ENCODE measurements around the gene TRIM38.
"Not testable (repeated sequence)": the region's sequence is repeated elsewhere in the genome, so short reads cannot be mapped to it uniquely, and the experiment has no call there.

Gene TRIM38

DNA sequence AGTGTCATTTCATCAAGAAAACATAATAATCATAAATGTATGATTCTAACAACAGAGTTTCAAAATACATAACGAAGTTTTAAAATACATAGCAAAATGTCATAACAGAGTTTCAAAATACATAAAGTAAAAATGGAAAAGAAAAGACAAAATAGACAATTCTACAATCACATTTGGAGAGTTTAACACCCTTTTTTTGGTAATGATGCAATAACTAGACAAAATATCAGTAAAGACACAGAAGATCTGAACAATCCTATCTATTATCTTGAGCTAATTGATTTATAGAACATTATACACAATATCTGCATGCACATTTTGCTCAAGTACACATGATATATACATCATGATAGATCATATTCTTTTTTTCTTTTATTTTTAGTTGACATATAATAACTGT is 18.7 kb upstream of the TRIM38 start:
- H3K27me3 ChIP-seq (ENCODE audit: insufficient read depth, insufficient read length): no peaks in the 10 kb centered on the region
- peaks cover 9% of the 10 kb centered on the region; the same call in 1 of the 2 replicates for H3K9me3 ChIP-seq (ENCODE audit: insufficient read depth, low read length)
- H3K36me3 ChIP-seq (ENCODE audit: insufficient read depth, insufficient read length, low read length): no peaks in the 10 kb centered on the region
- H3K4me3 ChIP-seq (ENCODE audit: insufficient read length, low read depth): no peak overlapping the region
- no peak overlapping the region for H3K9ac ChIP-seq (ENCODE audit: insufficient read length, low read depth)
- TF ChIP-seq YY1 (IDR thresholded peaks at IDR 0.05; ENCODE audit: insufficient read depth, insufficient read length) (no peak), SUZ12 (IDR thresholded peaks at IDR 0.05; ENCODE audit: extremely low read depth, insufficient read depth, insufficient read length) (no peak), ZNF274 (IDR thresholded peaks at IDR 0.05; ENCODE audit: low read depth, low read length) (no peak)
- no peak for DNase-seq (ENCODE audit: low read depth, low spot score)
- no peaks in the 10 kb centered on the region for H3K4me1 ChIP-seq (ENCODE audit: insufficient read depth, insufficient read length)

- H3K4me3 ChIP-seq (ENCODE audit: insufficient read length, low read depth): no peak overlapping the region
These were observed 17.7 kb upstream of the TRIM38 start for GRCh38 chr6:25944688-25945574.

GRCh38 chr6:25945738-25946137 is 16.9 kb upstream of the TRIM38 start:
- H3K36me3 ChIP-seq (ENCODE audit: insufficient read depth, insufficient read length, low read length); H3K9ac ChIP-seq (ENCODE audit: insufficient read length, low read depth); H3K27me3 ChIP-seq (ENCODE audit: insufficient read depth, insufficient read length); DNase-seq (ENCODE audit: low read depth, low spot score); H3K4me1 ChIP-seq (ENCODE audit: insufficient read depth, insufficient read length); H3K4me3 ChIP-seq (ENCODE audit: insufficient read length, low read depth); H3K9me3 ChIP-seq (ENCODE audit: insufficient read depth, low read length): not testable (repeated sequence)

More at GRCh38 chr6:25944688-25945574, 17.7 kb upstream of the TRIM38 start:
- Histone ChIP-seq H3K9ac (ENCODE audit: insufficient read length, low read depth) (no peak overlapping the region), H3K4me1 (ENCODE audit: insufficient read depth, insufficient read length) (no peaks in the 10 kb centered on the region), H3K36me3 (ENCODE audit: insufficient read depth, insufficient read length, low read length) (no peaks in the 10 kb centered on the region), H3K9me3 (ENCODE audit: insufficient read depth, low read length) (peaks cover 9% of the 10 kb centered on the region; the same call in 1 of the 2 replicates), H3K27me3 (ENCODE audit: insufficient read depth, insufficient read length) (no peaks in the 10 kb centered on the region)
- no peak for DNase-seq (ENCODE audit: low read depth, low spot score)
- no peak for TF ChIP-seq YY1 (IDR thresholded peaks at IDR 0.05; ENCODE audit: insufficient read depth, insufficient read length)
- TF ChIP-seq ZNF274 (IDR thresholded peaks at IDR 0.05; ENCODE audit: low read depth, low read length): no peak
- TF ChIP-seq SUZ12 (IDR thresholded peaks at IDR 0.05; ENCODE audit: extremely low read depth, insufficient read depth, insufficient read length): no peak

DNA sequence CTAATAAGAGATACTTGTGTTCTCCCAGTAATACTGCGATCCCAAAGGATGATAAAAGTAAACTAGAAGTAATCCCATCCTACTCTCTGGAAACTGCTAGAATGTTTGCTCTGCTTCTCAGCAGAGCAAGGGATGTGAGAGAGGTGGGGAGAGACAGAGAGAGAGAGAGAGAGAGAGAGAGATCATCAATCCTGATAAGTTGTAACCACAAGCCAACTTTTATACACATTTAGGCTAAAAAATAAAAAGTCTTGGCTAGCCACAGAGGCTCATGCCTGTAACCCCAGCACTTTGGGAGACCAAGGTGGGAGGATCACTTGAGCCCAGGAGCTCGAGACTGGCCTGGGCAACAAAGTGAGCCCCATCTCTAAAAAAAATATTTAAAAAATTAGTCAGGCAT is 16.0 kb upstream of the TRIM38 start:
- Histone ChIP-seq H3K36me3 (ENCODE audit: insufficient read depth, insufficient read length, low read length) (no peaks in the 10 kb centered on the region), H3K9me3 (ENCODE audit: insufficient read depth, low read length) (peaks cover 9% of the 10 kb centered on the region; the same call in 1 of the 2 replicates), H3K9ac (ENCODE audit: insufficient read length, low read depth) (no peak overlapping the region), H3K27me3 (ENCODE audit: insufficient read depth, insufficient read length) (no peaks in the 10 kb centered on the region), H3K4me1 (ENCODE audit: insufficient read depth, insufficient read length) (no peaks in the 10 kb centered on the region), H3K4me3 (ENCODE audit: insufficient read length, low read depth) (no peak overlapping the region)
- TF ChIP-seq ZNF274 (IDR thresholded peaks at IDR 0.05; ENCODE audit: low read depth, low read length) (no peak), SUZ12 (IDR thresholded peaks at IDR 0.05; ENCODE audit: extremely low read depth, insufficient read depth, insufficient read length) (no peak), YY1 (IDR thresholded peaks at IDR 0.05; ENCODE audit: insufficient read depth, insufficient read length) (no peak)
- no peak for DNase-seq (ENCODE audit: low read depth, low spot score)

DNA sequence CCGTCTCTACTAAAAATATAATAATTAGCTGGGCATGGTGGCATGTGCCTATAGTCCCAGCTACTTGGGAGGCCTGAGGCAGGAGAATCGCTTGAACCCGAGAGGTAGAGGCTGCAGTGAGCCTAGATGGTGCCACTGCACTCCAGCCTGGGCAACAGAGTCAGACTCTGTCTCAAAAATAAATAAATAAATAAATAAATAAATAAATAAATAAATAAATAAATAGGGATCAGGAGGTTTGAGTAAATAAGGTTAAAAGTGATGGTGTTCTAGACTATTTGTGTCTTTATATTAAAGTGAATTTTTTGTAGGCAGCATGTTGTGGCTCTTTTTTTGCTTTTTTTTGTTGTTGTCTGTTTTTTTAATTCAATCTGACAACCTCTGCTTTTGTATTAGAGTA is 15.1 kb upstream of the TRIM38 start:
- DNase-seq (ENCODE audit: low read depth, low spot score); H3K9me3 ChIP-seq (ENCODE audit: insufficient read depth, low read length); H3K4me1 ChIP-seq (ENCODE audit: insufficient read depth, insufficient read length); H3K4me3 ChIP-seq (ENCODE audit: insufficient read length, low read depth); H3K9ac ChIP-seq (ENCODE audit: insufficient read length, low read depth); H3K36me3 ChIP-seq (ENCODE audit: insufficient read depth, insufficient read length, low read length); H3K27me3 ChIP-seq (ENCODE audit: insufficient read depth, insufficient read length): not testable (repeated sequence)

DNA sequence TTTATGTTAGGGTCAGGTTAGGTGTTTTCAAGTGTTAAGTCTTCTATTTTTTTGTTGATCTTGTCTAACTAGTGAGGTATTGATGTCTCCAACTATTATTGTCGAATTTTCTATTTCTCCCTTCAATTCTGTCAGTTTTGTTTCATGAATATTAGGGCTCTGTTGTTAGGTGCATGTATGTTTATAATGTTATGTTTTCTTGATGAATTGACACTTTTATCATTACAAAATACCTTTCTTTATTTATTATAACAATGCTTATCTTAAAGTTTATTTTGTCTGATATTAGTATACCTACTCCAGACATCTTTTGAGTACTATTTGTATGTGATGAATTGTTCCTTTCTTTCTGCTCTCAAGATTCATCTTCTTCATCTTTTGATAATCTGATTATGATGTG is 12.9 kb upstream of the TRIM38 start:
- TF ChIP-seq ZNF274 (IDR thresholded peaks at IDR 0.05; ENCODE audit: low read depth, low read length) (no peak), YY1 (IDR thresholded peaks at IDR 0.05; ENCODE audit: insufficient read depth, insufficient read length) (no peak)
- H3K4me1 ChIP-seq (ENCODE audit: insufficient read depth, insufficient read length): no peaks in the 10 kb centered on the region
- no peak overlapping the region for H3K9ac ChIP-seq (ENCODE audit: insufficient read length, low read depth)
- no peaks in the 10 kb centered on the region for H3K27me3 ChIP-seq (ENCODE audit: insufficient read depth, insufficient read length)
- peaks cover 9% of the 10 kb centered on the region; the same call in 1 of the 2 replicates for H3K9me3 ChIP-seq (ENCODE audit: insufficient read depth, low read length)
- H3K4me3 ChIP-seq (ENCODE audit: insufficient read length, low read depth): no peak overlapping the region
- no peaks in the 10 kb centered on the region for H3K36me3 ChIP-seq (ENCODE audit: insufficient read depth, insufficient read length, low read length)
- no peak for DNase-seq (ENCODE audit: low read depth, low spot score)

GRCh38 chr6:25950297-25950696 is 12.3 kb upstream of the TRIM38 start:
- no peaks in the 10 kb centered on the region for H3K27me3 ChIP-seq (ENCODE audit: insufficient read depth, insufficient read length)
- H3K36me3 ChIP-seq (ENCODE audit: insufficient read depth, insufficient read length, low read length): no peaks in the 10 kb centered on the region
- DNase-seq (ENCODE audit: low read depth, low spot score): no peak
- no peak overlapping the region for H3K9ac ChIP-seq (ENCODE audit: insufficient read length, low read depth)
- no peaks in the 10 kb centered on the region for H3K4me1 ChIP-seq (ENCODE audit: insufficient read depth, insufficient read length)
- TF ChIP-seq ZNF274 (IDR thresholded peaks at IDR 0.05; ENCODE audit: low read depth, low read length): no peak
- no peak overlapping the region for H3K4me3 ChIP-seq (ENCODE audit: insufficient read length, low read depth)
- peaks cover 8% of the 10 kb centered on the region; the same call in 1 of the 2 replicates for H3K9me3 ChIP-seq (ENCODE audit: insufficient read depth, low read length)
